ENCODE data around the gene NOD2. TPM values are rescaled to one million over a fixed set of nuclear protein-coding genes. Genes with fewer than 3 reads are reported as not detected.

Gene NOD2
- polyA plus RNA-seq, 3 donors from 2014 or later = 0.76 to 1.5 TPM; not detected in 1

DNA sequence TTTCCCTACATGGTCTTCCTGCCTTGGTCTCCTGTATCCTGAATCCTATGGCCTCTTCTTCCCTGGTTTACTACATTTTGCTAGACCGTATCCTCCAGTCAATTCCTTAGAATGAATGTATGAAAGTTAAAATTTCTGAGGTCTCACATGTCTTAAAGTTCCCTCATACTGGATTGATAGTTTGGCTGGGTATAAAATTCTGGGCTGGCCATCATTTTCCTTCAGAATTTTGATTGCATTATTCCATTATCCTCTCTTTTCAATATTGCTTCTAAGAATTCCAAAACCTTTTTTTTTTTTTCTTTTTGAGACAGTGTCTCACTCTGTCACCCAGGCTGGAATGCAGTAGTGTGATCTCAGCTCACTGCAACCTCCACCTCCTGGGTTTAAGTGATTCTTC is 10.8 kb downstream of the NOD2 start:
- Mint-ChIP-seq H3K27me3 (ENCODE audit: low read depth in 3 of 3) (peaks cover 2 to 11% (median 3%) of the 10 kb centered on the region in 3 donors), H3K9me3 (peaks cover 4 to 21% (median 16%) of the 10 kb centered on the region in 6 donors), H3K4me1 (peaks cover 9 to 30% of the 10 kb centered on the region in 2 donors), H3K36me3 (peaks cover 8 to 13% (median 9%) of the 10 kb centered on the region in 3 donors), H3K27ac (no peak overlapping the region), H3K4me3 (no peak overlapping the region)
- DNase-seq = no peak

DNA sequence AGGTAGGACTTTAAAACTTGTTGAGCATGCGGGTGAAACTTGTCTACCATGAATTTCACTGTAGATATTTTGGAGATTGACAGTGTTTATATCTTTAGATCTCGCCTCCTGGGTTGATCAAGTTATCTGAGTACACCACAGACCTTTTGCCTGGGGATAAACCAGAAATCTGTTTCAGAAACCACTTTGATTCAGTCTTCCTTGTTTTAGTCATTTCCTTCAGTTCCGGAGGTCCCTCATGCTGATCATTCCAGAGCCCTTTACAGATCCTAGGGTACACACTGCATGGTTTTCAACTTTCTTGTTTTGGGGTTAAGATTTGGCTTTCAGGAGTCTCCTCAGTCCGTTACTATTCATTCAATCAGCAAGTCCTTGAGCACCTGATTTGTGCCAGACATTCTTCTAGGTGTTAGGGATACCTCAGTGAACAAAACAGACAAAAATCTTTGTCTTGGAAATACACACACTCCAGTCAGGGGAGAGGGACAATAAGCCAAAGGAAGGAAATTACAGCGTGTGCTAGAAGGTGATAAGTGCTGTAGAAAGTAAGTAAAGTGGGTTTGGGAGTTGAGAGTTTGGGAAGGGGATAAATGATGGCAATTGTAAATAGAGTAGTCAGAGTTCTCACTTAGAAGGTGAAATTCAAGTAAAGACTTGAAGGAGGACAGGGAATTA is 12.2 kb downstream of the NOD2 start:
- H3K27ac Mint-ChIP-seq = no peak overlapping the region

DNA sequence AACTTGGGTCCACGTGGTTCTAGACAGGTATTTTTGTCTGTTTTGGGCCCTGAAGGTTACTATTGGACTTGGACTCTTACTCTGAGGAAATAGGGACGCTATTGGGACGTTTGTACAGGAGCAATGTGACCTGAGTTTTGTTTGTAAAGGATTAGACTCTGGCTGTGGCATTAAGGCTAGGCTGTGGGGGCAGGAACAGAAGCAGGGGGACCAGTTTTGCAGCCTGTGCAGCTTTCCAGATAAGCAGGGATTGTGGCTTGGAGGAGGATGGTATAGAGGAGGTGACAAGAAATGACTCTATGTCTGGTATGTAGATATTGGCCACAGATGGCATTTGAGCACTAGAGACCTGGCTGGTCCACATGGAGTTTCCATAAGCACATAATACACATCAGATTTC is 12.8 kb downstream of the NOD2 start:
- peaks cover 4 to 21% (median 16%) of the 10 kb centered on the region in 6 donors for H3K9me3 Mint-ChIP-seq
- H3K4me3 Mint-ChIP-seq = no peak overlapping the region
- DNase-seq = no peak
- no peak overlapping the region for H3K27ac Mint-ChIP-seq
- H3K4me1 Mint-ChIP-seq = peaks cover 9 to 24% of the 10 kb centered on the region in 2 donors
- peaks cover 8 to 13% (median 9%) of the 10 kb centered on the region in 3 donors for H3K36me3 Mint-ChIP-seq
- peaks cover 2 to 11% (median 3%) of the 10 kb centered on the region in 3 donors for H3K27me3 Mint-ChIP-seq (ENCODE audit: low read depth in 3 of 3)

More for the DNA sequence above, 12.2 kb downstream of the NOD2 start:
- Mint-ChIP-seq H3K9me3 (peaks cover 4 to 21% (median 16%) of the 10 kb centered on the region in 6 donors), H3K36me3 (peaks cover 8 to 13% (median 9%) of the 10 kb centered on the region in 3 donors), H3K4me1 (peaks cover 9 to 24% of the 10 kb centered on the region in 2 donors), H3K4me3 (no peak overlapping the region), H3K27me3 (ENCODE audit: low read depth in 3 of 3) (peaks cover 2 to 11% (median 3%) of the 10 kb centered on the region in 3 donors)
- no peak for DNase-seq

- H3K4me1 Mint-ChIP-seq = peaks cover 1 to 8% of the 10 kb centered on the region in 2 donors
- peaks cover 4 to 20% (median 16%) of the 10 kb centered on the region in 6 donors for H3K9me3 Mint-ChIP-seq
- peaks cover 8 to 16% (median 9%) of the 10 kb centered on the region in 3 donors for H3K36me3 Mint-ChIP-seq
- no peak overlapping the region for H3K4me3 Mint-ChIP-seq
- peaks cover 2 to 11% (median 3%) of the 10 kb centered on the region in 3 donors for H3K27me3 Mint-ChIP-seq (ENCODE audit: low read depth in 3 of 3)
- DNase-seq = no peak
- peak overlapping the region in 1 of 6 donors; percentile 49 for H3K27ac Mint-ChIP-seq
Observed at GRCh38 chr16:50708373-50709060, 15.1 kb downstream of the NOD2 start.

- DNase-seq = no peak
- H3K4me3 Mint-ChIP-seq = no peak overlapping the region
- H3K27me3 Mint-ChIP-seq (ENCODE audit: low read depth in 3 of 3) = peaks cover 2 to 9% (median 3%) of the 10 kb centered on the region in 3 donors
- peaks cover 8 to 16% (median 9%) of the 10 kb centered on the region in 3 donors for H3K36me3 Mint-ChIP-seq
- peaks cover 1 to 8% of the 10 kb centered on the region in 2 donors for H3K4me1 Mint-ChIP-seq
- H3K9me3 Mint-ChIP-seq = peaks cover 4 to 13% (median 10%) of the 10 kb centered on the region in 6 donors
- peak overlapping the region in 1 of 6 donors; percentile 49 for H3K27ac Mint-ChIP-seq
Observed at GRCh38 chr16:50709061-50709684, 15.8 kb downstream of the NOD2 start.

DNA sequence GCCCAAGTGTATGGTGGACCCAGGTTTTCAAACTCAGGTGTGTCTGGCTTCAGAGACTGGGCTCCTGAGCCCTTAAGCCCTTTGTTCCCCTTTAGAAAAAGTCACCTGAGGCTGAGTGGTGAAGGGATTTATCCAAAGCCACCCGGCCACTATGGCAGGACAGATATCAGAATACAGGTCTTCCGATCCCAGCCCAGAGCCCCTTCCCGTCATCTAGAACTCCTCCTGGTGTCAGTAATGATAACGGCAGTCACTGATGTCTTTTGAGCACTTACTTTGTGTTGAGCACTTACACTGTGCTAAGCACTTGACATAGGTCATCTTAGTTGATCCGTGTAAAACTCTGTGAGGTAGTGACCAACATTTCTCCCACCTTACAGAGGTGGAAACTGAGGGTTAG is 16.6 kb downstream of the NOD2 start:
- DNase-seq = no peak
- Mint-ChIP-seq H3K9me3 (peaks cover under 1 to 5% (median 4%) of the 10 kb centered on the region in 6 donors), H3K27me3 (ENCODE audit: low read depth in 3 of 3) (peaks cover under 1 to 6% (median under 1%) of the 10 kb centered on the region in 3 donors), H3K4me1 (peaks cover 1 to 8% of the 10 kb centered on the region in 2 donors), H3K36me3 (peaks cover 5 to 14% (median 6%) of the 10 kb centered on the region in 3 donors), H3K4me3 (no peak overlapping the region), H3K27ac (no peak overlapping the region)

- Mint-ChIP-seq H3K27ac (no peak overlapping the region), H3K9me3 (no peaks in the 10 kb centered on the region), H3K4me3 (no peak overlapping the region), H3K36me3 (peaks cover 0 to 3% (median 3%) of the 10 kb centered on the region in 3 donors), H3K4me1 (peaks cover 1 to 8% of the 10 kb centered on the region in 2 donors), H3K27me3 (ENCODE audit: low read depth in 3 of 3) (peaks cover 0 to 5% (median 0%) of the 10 kb centered on the region in 3 donors)
- no peak for DNase-seq
Observed at GRCh38 chr16:50711040-50711439, 17.6 kb downstream of the NOD2 start.

- Mint-ChIP-seq H3K4me1 (peaks cover 1 to 8% of the 10 kb centered on the region in 2 donors), H3K4me3 (no peak overlapping the region), H3K27me3 (ENCODE audit: low read depth in 3 of 3) (peaks cover 0 to 5% (median 0%) of the 10 kb centered on the region in 3 donors), H3K9me3 (no peaks in the 10 kb centered on the region), H3K36me3 (peaks cover 0 to 3% (median 2%) of the 10 kb centered on the region in 3 donors), H3K27ac (peak overlapping the region in 1 of 6 donors; percentile 55)
- DNase-seq = no peak
Observed at GRCh38 chr16:50711862-50712559, 18.6 kb downstream of the NOD2 start.

GRCh38 chr16:50712560-50712898 is 19.1 kb downstream of the NOD2 start:
- peak overlapping the region in 1 of 6 donors; percentile 55 for H3K27ac Mint-ChIP-seq
- peaks cover 1 to 8% of the 10 kb centered on the region in 2 donors for H3K4me1 Mint-ChIP-seq
- no peak overlapping the region for H3K4me3 Mint-ChIP-seq
- no peaks in the 10 kb centered on the region for H3K9me3 Mint-ChIP-seq
- no peak for DNase-seq
- H3K36me3 Mint-ChIP-seq = peaks cover 0 to 3% (median 0%) of the 10 kb centered on the region in 3 donors
- H3K27me3 Mint-ChIP-seq (ENCODE audit: low read depth in 3 of 3) = peaks cover 0 to 3% (median 0%) of the 10 kb centered on the region in 3 donors

DNA sequence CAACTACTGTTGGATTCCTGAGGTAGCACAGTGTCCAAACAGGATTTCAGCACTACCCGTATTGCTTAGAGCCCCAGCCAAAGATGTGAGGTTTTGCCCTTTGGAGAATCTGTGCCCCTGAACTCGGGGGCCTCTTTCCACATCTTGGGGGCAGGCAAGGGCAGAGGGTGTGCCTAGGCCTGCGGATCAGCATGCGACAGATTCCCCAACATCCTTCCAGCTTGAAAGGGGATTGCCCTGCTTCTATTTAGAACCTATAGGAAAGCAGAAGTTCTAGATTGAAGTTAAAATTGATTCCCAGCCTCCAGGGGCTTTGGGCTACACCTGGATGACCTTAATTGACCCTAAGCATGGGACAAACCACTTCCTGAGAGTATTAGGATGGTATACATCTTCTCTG is 19.6 kb downstream of the NOD2 start:
- H3K36me3 Mint-ChIP-seq = peaks cover 0 to 3% (median 0%) of the 10 kb centered on the region in 3 donors
- no peak overlapping the region for H3K27ac Mint-ChIP-seq
- no peak overlapping the region for H3K4me3 Mint-ChIP-seq
- peaks cover 2 to 9% of the 10 kb centered on the region in 2 donors for H3K4me1 Mint-ChIP-seq
- peaks cover 0 to 1% (median 0%) of the 10 kb centered on the region in 3 donors for H3K27me3 Mint-ChIP-seq (ENCODE audit: low read depth in 3 of 3)
- H3K9me3 Mint-ChIP-seq = no peaks in the 10 kb centered on the region
- no peak for DNase-seq

DNA sequence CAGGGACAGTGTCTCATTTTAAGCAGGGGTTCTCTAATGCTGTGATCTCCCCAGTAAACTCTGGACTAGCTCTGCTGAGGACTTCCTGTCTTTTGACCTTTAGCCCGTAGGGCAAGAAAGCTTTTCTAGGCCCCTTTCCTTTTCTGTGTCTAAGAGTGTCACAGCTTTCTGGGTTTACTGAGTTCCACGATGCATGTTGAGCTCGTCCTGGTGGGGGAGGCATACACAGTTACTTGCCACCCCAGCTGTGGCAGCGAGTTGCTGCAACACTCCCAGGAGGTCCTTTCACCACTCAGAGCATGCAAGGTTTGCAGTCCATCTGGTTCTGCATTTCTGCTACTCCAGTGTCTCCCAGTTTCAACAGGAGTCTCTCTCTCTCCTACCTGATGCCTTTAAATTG is 23.7 kb downstream of the NOD2 start:
- Mint-ChIP-seq H3K4me1 (peaks cover 22 to 27% of the 10 kb centered on the region in 2 donors), H3K9me3 (no peaks in the 10 kb centered on the region), H3K27ac (peak overlapping the region in 2 of 6 donors; percentile 52 to 71), H3K27me3 (ENCODE audit: low read depth in 3 of 3) (peaks cover 0 to 1% (median 0%) of the 10 kb centered on the region in 3 donors), H3K36me3 (peaks cover 0 to 3% (median 0%) of the 10 kb centered on the region in 3 donors), H3K4me3 (no peak overlapping the region)
- DNase-seq = no peak

DNA sequence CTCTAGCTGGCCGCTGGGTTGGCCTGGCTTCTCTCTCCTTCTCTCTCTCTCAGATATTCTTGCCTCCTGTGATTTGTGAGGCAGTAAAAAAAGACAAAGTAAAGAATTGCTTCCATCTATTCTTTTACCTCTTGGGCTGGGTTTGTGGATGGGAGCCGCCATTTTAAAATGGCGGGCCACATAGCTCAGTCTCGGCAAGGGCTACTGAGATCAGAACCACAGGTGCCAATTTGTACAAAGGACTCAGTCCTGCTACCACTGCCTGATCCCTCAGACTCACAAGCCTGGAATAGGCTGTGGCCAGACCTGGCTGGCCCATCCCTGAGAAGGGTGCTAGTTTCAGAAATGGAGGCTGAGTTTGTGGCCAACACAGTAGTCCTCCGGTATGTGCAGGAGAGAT is 24.1 kb downstream of the NOD2 start:
- no peak for DNase-seq
- Mint-ChIP-seq H3K4me3 (no peak overlapping the region), H3K27ac (peak overlapping the region in 2 of 6 donors; percentile 52 to 71), H3K36me3 (peaks cover 0 to under 1% (median 0%) of the 10 kb centered on the region in 3 donors), H3K4me1 (peaks cover 26 to 31% of the 10 kb centered on the region in 2 donors), H3K9me3 (no peaks in the 10 kb centered on the region), H3K27me3 (ENCODE audit: low read depth in 3 of 3) (peaks cover 0 to 1% (median 0%) of the 10 kb centered on the region in 3 donors)
